HL-60/S4 (cell line): ENCODE results near the gene PCP2.

ENCODE experiments used
- in situ Hi-C: fragments of 300-500 bp; cut with MboI; formaldehyde crosslinking; loops from 2 replicates; pipeline ENCODE4 v1.14.3; 2022; ENCODE audit warnings: low sequenced_read_pairs

The PCP2 gene

GRCh38 chr19:7640803-7641202 lies 7.3 kb upstream of the PCP2 start:
- in situ Hi-C loops, result no loop called here

- in situ Hi-C loops, result no loop called here
Observed at GRCh38 chr19:7639863-7640348, 6.4 kb upstream of the PCP2 start.

- in situ Hi-C loops, result no loop called here
Observed at GRCh38 chr19:7638802-7639465, 5.4 kb upstream of the PCP2 start.

GRCh38 chr19:7637374-7638256 lies 4.1 kb upstream of the PCP2 start:
- in situ Hi-C loops, result no loop called here

GRCh38 chr19:7636691-7637373 lies 3.3 kb upstream of the PCP2 start, which contains the start of gene STXBP2:
TSS of gene STXBP2 (plus strand) at chr19:7637110. CDS start at chr19:7637150, 40 bp downstream.
- in situ Hi-C loops, result no loop called here

- in situ Hi-C loops, result no loop called here
Observed at GRCh38 chr19:7636317-7636690, 2.8 kb upstream of the PCP2 start.

- in situ Hi-C loops, result no loop called here
Observed at GRCh38 chr19:7635670-7636069, 2.2 kb upstream of the PCP2 start.

- in situ Hi-C loops, result no loop called here
Observed at GRCh38 chr19:7632340-7633203, 947 bp downstream of the PCP2 start.

- in situ Hi-C loops, result no loop called here
Observed at GRCh38 chr19:7631577-7631976, 1.9 kb downstream of the PCP2 start.

GRCh38 chr19:7629347-7630054 lies 4.0 kb downstream of the PCP2 start, which contains the start of the genes PET100 and XAB2:
TSS of gene PET100 (plus strand) at chr19:7629793. CDS start at chr19:7629834, 41 bp downstream.
TSS of gene XAB2 (minus strand) at chr19:7629545. CDS start at chr19:7629527, 18 bp downstream.
- in situ Hi-C loops, result no loop called here

GRCh38 chr19:7628589-7629311 lies 4.8 kb downstream of the PCP2 start:
- in situ Hi-C loops, result no loop called here

GRCh38 chr19:7627166-7627565 lies 6.4 kb downstream of the PCP2 start:
- in situ Hi-C loops, result no loop called here

- in situ Hi-C loops, result no loop called here
Observed at GRCh38 chr19:7625763-7626372, 7.7 kb downstream of the PCP2 start.

- in situ Hi-C loops, result no loop called here
Observed at GRCh38 chr19:7624810-7625209, 8.7 kb downstream of the PCP2 start.

- in situ Hi-C loops, result no loop called here
Observed at GRCh38 chr19:7623725-7624603, 9.6 kb downstream of the PCP2 start.

GRCh38 chr19:7622933-7623685 lies 10.4 kb downstream of the PCP2 start:
- in situ Hi-C loops, result no loop called here
